Thyroid gland (tissue), 4 donors: ENCODE results near the gene PEX14. TPM values are rescaled to one million over a fixed set of nuclear protein-coding genes. Genes with fewer than 3 reads are reported as not detected.

Experiments used
- DNase-seq, 2 donors: peaks; one replicate each; pipeline ENCODE4 v3.0.0-alpha.2; 2019
- H3K27ac ChIP-seq, 3 donors: fragments of 200-600 bp; sonication (generic); 1 replicate in 2 of 3; 2 replicates in 1 of 3; pipeline ENCODE4 v1.5.1; 2016 to 2019; ENCODE audit warnings: mild to moderate bottlenecking in 1 of 3, moderate library complexity in 1 of 3
- H3K27me3 ChIP-seq: fragments of 200-600 bp; sonication (generic); one replicate; pipeline ENCODE4 v1.5.1; 2019
- H3K36me3 ChIP-seq, 2 donors: fragments of 200-600 bp; sonication (generic); one replicate each; pipeline ENCODE4 v1.5.1; 2016 to 2019
- H3K4me1 ChIP-seq, 2 donors: fragments of 200-600 bp; sonication (generic); one replicate each; pipeline ENCODE4 v1.5.1; 2017 to 2019
- H3K4me3 ChIP-seq, 3 donors: fragments of 200-600 bp; sonication (generic); replicated peaks in 1 of 3; 1 replicate in 2 of 3; 2 replicates in 1 of 3; pipeline ENCODE4 v1.5.1; 2016; ENCODE audit warnings: mild to moderate bottlenecking in 1 of 3
- H3K9me3 ChIP-seq: fragments of 200-600 bp; sonication (generic); one replicate; pipeline ENCODE4 v1.5.1; 2017
- CTCF ChIP-seq, 6 experiments: fragments of 200-600 bp in 3 of 6; fragments of 450-650 bp in 3 of 6; sonication (generic) in 3 of 6; IDR thresholded peaks; one replicate each; pipeline ENCODE4 v1.5.1; 2016 to 2019; ENCODE audit warnings: antibody characterized with exemption in 6 of 6, mild to moderate bottlenecking in 2 of 6, inconsistent platforms in 1 of 6, moderate library complexity in 1 of 6
- POLR2A ChIP-seq, 2 donors: fragments of 450-650 bp; IDR thresholded peaks; one replicate each; pipeline ENCODE4 v1.6.1; 2017; ENCODE audit warnings: antibody characterized with exemption in 2 of 2, mild to moderate bottlenecking in 2 of 2, moderate library complexity in 1 of 2
- WGBS, 2 donors: methylation state at CpG; one replicate each; pipeline ENCODE4 v1.1.5; 2017; 5-methylcytosine and 5-hydroxymethylcytosine counted together
- intact Hi-C: fragments of 100-400 bp; cut with DNase I; formaldehyde crosslinking; loops from one replicate; pipeline ENCODE4 v1.15.1; 2023
- total RNA-seq, 4 donors: library from RNA; depleted of rRNA; stranded (reverse); fragments of >200 nt; gene quantifications; one replicate each; pipeline ENCODE4 v1.2.3, GENCODE V29; 2016

PEX14 gene
- total RNA-seq, 4 donors from 2014 or later, result 14.0 to 28.4 (median 20.7) TPM

GRCh38 chr1:10434590-10434989 lies 40.2 kb upstream of the PEX14 start:
- WGBS, 2 donors, result 96 to 97% methylated on average over 5 of the region's 5 CpGs
- no peaks in the 10 kb centered on the region for H3K36me3 ChIP-seq
- no peaks in the 10 kb centered on the region for H3K9me3 ChIP-seq
- intact Hi-C loops, result loop anchor here (5.0 kb wide), 1 partner anchor 58 kb away; no protein-coding TSS in a partner anchor
- DNase-seq, result no peak
- H3K27ac ChIP-seq, result no peak overlapping the region
- no peaks in the 10 kb centered on the region for H3K27me3 ChIP-seq
- H3K4me1 ChIP-seq, result peaks cover 8% of the 10 kb centered on the region in 2 donors
- H3K4me3 ChIP-seq, result no peak overlapping the region
- TF ChIP-seq POLR2A (IDR thresholded peaks at IDR 0.05) (no peak), CTCF (IDR thresholded peaks at IDR 0.05) (no peak)

GRCh38 chr1:10437052-10437451 lies 37.7 kb upstream of the PEX14 start:
- WGBS, 2 donors, result 87 to 98% methylated on average over 1 of the region's 1 CpG
- H3K9me3 ChIP-seq, result no peaks in the 10 kb centered on the region
- H3K27me3 ChIP-seq, result no peaks in the 10 kb centered on the region
- no peak overlapping the region for H3K4me3 ChIP-seq
- DNase-seq, result no peak
- peaks cover 0 to 3% of the 10 kb centered on the region in 2 donors for H3K4me1 ChIP-seq
- no peak overlapping the region for H3K27ac ChIP-seq
- H3K36me3 ChIP-seq, result no peaks in the 10 kb centered on the region
- TF ChIP-seq CTCF (IDR thresholded peaks at IDR 0.05) (no peak), POLR2A (IDR thresholded peaks at IDR 0.05) (no peak)
- intact Hi-C loops, result no loop called here

- no peaks in the 10 kb centered on the region for H3K4me1 ChIP-seq
- H3K27me3 ChIP-seq, result no peaks in the 10 kb centered on the region
- TF ChIP-seq CTCF (IDR thresholded peaks at IDR 0.05) (no peak), POLR2A (IDR thresholded peaks at IDR 0.05) (no peak)
- no peak overlapping the region for H3K27ac ChIP-seq
- whole genome bisulfite sequencing, 2 donors, result 78 to 82% methylated on average over 7 of the region's 7 CpGs
- no peaks in the 10 kb centered on the region for H3K36me3 ChIP-seq
- H3K4me3 ChIP-seq, result no peak overlapping the region
- intact Hi-C loops, result no loop called here
- DNase-seq, result no peak
- H3K9me3 ChIP-seq, result no peaks in the 10 kb centered on the region
Measured at GRCh38 chr1:10438677-10439163, 36.0 kb upstream of the PEX14 start.

GRCh38 chr1:10440305-10440704 lies 34.4 kb upstream of the PEX14 start:
- Histone ChIP-seq H3K27me3 (no peaks in the 10 kb centered on the region), H3K4me1 (no peaks in the 10 kb centered on the region), H3K4me3 (no peak overlapping the region), H3K27ac (no peak overlapping the region), H3K9me3 (no peaks in the 10 kb centered on the region), H3K36me3 (no peaks in the 10 kb centered on the region)
- no peak for TF ChIP-seq POLR2A (IDR thresholded peaks at IDR 0.05)
- no peak for TF ChIP-seq CTCF (IDR thresholded peaks at IDR 0.05)
- 95 to 97% methylated on average over 2 of the region's 2 CpGs for WGBS, 2 donors
- no peak for DNase-seq
- intact Hi-C loops, result no loop called here

GRCh38 chr1:10440794-10441193 lies 34.0 kb upstream of the PEX14 start:
- DNase-seq, result no peak
- Histone ChIP-seq H3K9me3 (no peaks in the 10 kb centered on the region), H3K27me3 (no peaks in the 10 kb centered on the region), H3K27ac (no peak overlapping the region), H3K36me3 (no peaks in the 10 kb centered on the region), H3K4me3 (no peak overlapping the region), H3K4me1 (no peaks in the 10 kb centered on the region)
- no peak for TF ChIP-seq POLR2A (IDR thresholded peaks at IDR 0.05)
- no peak for TF ChIP-seq CTCF (IDR thresholded peaks at IDR 0.05)
- 94 to 97% methylated on average over 5 of the region's 5 CpGs for WGBS, 2 donors
- intact Hi-C loops, result no loop called here
